Fibroblast of the conjunctiva (primary cell): ENCODE measurements around the gene QSOX2.
"Not testable (repeated sequence)": the region's sequence is repeated elsewhere in the genome, so short reads cannot be mapped to it uniquely, and the experiment has no call there.

Experiments
- DNase-seq: peaks from one replicate; pipeline ENCODE4 v3.0.0-alpha.2; 2010; ENCODE audit warnings: low read depth

Gene QSOX2

GRCh38 chr9:136236471-136237410 lies 8.9 kb downstream of the QSOX2 start:
- not testable (repeated sequence) for DNase-seq

DNA sequence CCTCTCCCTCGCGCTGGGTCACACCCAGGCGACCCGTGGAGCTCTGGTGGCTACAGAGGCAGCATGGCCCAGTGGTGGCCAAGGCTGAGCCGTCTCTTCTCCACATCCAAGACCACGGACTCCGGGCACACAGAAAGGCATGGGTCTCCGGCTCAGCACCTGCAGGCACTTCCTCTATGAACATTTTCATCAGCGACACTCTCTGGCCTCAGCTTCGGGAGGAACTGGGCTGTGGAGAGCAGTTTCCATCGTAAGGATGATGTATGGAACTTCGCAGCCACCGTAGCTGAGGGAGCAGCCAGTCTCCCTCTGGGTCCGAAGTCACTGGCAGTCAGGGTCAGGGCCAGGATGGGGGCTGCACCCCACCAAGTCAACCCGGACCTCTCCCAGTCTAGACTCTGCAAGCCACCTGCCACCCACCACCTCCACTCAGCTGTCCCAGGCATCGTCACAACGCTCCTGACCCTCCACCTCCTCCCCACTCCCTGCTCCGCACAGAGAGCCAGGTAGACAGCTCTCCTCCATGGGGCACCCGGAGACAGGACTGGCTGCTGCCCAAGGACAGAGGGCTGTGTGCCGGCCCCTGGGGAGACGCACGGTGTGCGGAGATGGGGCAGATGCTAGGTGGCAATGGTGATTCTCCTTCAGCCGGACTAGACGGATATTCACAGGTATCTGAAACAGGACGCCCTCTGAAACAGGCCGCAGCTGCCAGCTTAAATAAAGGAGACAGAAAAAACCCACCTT lies 9.7 kb downstream of the QSOX2 start:
- DNase-seq = no peak

DNA sequence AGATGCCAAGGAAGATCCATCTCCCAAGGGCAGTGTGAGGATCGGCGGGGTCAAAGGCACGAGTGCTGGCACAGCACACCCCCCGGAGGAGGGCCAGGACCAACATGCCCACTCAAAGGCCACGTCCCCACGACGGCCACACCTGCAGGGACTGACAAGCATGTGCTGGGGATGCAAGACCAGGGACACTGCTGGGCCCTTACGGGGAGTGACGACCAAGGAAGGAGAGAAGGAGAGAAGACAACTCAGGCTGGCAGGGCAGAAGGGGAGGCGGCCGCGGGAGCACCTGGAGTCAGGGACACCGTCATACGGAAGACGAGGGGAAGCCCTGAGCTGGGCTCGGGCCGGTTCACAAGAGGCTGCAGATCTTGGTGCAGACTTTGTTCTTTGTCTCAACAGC lies 10.4 kb downstream of the QSOX2 start:
- DNase-seq = no peak

GRCh38 chr9:136234597-136234996 lies 11.0 kb downstream of the QSOX2 start:
- DNase-seq = no peak

GRCh38 chr9:136233868-136234267 lies 11.7 kb downstream of the QSOX2 start:
- no peak for DNase-seq

GRCh38 chr9:136233411-136233810 lies 12.2 kb downstream of the QSOX2 start:
- DNase-seq = no peak

- DNase-seq = no peak
Measured at GRCh38 chr9:136232969-136233368, 12.6 kb downstream of the QSOX2 start.

- no peak for DNase-seq
Measured at GRCh38 chr9:136231478-136232297, 13.9 kb downstream of the QSOX2 start.

DNA sequence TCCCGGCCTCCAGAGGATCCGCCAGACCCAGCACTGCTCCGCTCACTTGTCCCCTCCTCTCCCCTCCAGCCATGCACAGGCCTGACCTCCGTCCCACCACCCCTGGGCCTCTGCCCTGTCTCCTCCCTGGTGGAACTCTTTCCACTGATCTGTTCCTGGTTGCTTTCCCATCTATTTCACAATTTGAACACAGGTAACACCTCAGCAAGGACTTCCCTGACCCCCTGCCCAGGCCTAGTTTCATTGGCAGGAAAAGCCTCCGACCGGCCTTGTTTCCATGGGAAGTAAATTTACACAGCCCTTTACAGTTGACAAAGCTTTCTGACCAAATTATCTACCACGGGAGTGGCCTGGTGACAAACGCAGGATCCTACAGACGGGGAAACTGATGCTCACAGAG lies 14.8 kb downstream of the QSOX2 start:
- no peak for DNase-seq

DNA sequence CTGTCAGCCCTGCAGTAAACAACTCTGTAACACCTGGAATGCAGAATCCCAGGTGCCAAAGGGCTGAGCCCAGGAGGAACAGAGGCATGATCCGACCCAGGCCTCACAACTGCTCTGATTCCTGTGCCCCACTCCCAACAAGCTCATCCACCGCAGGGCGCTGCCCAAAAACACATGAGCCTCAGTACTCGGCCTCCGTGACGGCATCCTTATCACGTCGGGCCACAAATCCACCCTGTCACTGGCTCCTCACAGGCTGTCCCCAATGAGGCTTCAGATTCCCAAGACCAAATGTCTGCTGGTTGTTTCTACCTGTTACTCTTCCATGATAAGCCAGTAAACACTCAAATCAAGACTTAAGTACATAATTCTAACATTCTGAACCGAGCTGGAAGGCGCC lies 15.2 kb downstream of the QSOX2 start:
- DNase-seq = no peak

DNA sequence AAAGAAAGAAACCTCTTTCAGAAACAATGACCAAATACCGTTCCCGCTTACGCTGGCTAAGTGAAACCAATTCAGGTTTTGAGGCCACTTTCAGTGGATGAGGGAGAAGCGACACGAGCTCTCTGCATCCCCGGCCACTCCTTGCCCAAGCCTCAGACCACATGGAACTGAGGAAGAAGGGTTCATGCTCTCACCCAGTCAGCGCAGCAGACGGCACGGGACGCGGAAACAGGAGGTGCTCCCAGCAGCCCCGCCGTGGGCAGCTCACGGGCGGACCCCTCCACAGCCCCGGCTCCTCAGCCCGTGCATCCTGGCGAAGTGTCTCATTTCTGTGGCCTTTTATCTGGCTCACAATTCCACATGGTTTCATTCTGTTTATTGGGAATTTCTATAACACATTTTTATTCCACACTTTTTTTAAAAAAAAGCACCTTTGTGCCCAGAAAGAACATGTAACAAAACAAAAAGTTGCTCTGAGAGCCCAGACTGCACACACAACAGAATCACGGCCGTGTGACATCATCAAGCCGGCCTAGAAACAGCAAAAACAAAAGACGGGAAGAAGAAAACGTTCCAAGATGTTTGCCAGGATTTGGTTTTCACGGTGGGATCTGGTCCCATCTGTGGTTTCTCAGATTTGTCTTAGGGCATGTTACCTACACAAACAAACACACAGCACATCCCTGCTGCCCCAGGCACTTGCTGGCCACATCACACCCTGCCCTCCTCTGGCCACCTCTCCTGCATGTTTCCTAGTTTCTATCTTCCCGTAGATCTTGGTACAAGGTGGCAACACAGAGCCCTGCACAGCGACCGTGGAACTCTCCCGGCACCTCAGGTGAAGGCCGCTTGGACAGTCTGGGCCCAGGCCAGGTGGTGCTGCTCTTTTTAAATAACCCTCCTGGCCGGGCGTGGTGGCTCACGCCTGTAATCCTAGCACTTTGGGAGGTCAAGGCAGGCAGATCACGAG lies 16.2 kb downstream of the QSOX2 start:
- DNase-seq = no peak

GRCh38 chr9:136228107-136228875 lies 17.3 kb downstream of the QSOX2 start:
- no peak for DNase-seq

- DNase-seq = no peak
Measured at GRCh38 chr9:136226680-136227407, 18.8 kb downstream of the QSOX2 start.

- DNase-seq = no peak
Measured at GRCh38 chr9:136225748-136226679, 19.6 kb downstream of the QSOX2 start.

DNA sequence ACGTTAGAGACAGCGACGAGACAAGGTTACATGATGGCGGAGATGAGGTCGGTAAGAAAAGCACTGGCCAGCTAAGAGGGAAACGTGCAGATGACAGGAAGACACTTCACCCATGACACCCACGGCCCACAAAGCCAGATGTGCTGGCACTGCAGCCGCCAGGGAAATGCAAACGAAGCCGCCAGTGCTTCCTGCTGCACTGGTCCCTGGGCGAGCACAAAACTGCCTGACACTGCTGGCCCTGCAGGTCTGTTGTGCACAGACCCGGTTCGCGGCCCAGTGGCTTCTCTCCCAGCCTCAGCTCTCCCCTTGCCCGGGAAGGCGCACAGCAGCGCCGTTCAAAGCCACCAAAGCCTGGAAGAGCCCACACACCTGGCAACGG lies 20.3 kb downstream of the QSOX2 start:
- no peak for DNase-seq

DNA sequence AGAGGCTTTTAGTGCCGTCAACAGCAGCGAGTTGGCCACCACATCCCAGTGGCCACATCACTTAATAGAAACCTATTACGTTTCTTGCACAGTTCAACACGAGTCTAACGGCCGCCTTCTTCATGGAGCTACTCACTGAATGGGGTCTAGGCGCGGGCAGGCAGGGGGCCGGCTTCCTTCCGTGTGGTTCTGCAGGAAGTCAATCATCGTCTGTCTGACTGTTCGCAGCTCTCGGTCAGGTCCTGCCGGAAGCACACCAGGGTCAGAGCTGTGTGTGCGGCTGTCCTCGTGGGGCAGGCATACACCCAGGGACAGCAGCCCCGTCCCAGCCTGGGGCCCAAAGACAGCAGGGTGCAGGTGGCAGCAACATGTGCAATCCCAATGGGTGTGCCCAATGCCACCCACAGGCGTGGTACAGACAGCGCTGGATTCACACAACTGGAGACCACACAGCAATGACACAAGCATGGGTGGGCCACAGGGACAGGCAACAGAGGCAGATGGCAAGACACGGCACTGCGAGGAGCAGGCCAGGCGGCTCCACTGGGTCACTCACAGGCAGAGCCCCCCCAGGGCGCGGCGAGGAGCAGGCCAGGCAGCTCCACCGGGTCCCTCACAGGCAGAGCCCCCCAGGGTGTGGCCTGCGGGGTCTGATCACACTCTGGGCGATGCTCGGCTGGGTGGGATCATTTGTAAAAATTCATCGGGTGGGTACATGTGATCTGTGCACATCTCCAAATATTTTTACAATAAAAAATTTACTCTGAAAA lies 21.6 kb downstream of the QSOX2 start:
- no peak for DNase-seq

GRCh38 chr9:136222906-136223285 lies 22.7 kb downstream of the QSOX2 start:
- DNase-seq = no peak
